Vagina (tissue), 2 donors: ENCODE results near the gene TPP1.

Experiments used
- CTCF ChIP-seq, 3 experiments: fragments of 450-650 bp in 2 of 3; fragments of 200-600 bp in 1 of 3; sonication (generic) in 1 of 3; IDR thresholded peaks; one replicate each; pipeline ENCODE4 v1.5.1; 2017 to 2019; ENCODE audit warnings: antibody characterized with exemption in 3 of 3, mild to moderate bottlenecking in 2 of 3, moderate library complexity in 2 of 3
- POLR2A ChIP-seq, 2 donors: fragments of 450-650 bp; IDR thresholded peaks; one replicate each; pipeline ENCODE4 v1.6.1; 2017; ENCODE audit warnings: antibody characterized with exemption in 2 of 2, mild to moderate bottlenecking in 2 of 2, moderate library complexity in 2 of 2
- POLR2AphosphoS5 ChIP-seq, 2 donors: sonication (generic); formaldehyde crosslinking; IDR thresholded peaks; one replicate each; pipeline ENCODE4 v1.9.0; 2017; ENCODE audit warnings: antibody characterized with exemption in 2 of 2, mild to moderate bottlenecking in 2 of 2, low read depth in 1 of 2; ENCODE audit not compliant: insufficient read depth in 1 of 2

DNA sequence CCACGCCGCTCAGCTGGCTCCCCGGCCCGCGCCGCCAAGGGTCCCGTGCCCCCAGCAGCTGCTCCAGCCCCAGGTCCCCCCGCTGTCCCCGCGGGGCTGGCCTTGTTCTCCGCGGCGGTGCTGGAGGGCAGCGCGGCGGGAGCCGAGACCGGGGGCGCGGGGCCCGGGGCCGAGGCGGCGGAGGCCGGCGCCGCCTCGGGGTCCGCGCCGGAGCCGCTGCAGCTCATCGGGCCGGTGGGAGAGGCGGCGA lies 7.3 kb downstream of the TPP1 start:
- TF ChIP-seq POLR2AphosphoS5 (IDR thresholded peaks at IDR 0.05; ENCODE audit: insufficient read depth in 1 of 2, low read depth in 1 of 2): no peak
- no peak for TF ChIP-seq CTCF (IDR thresholded peaks at IDR 0.05)
- no peak for TF ChIP-seq POLR2A (IDR thresholded peaks at IDR 0.05)
